HG03571 (cell line): ENCODE measurements around the gene VAMP7.
"Not testable (repeated sequence)": the region's sequence is repeated elsewhere in the genome, so short reads cannot be mapped to it uniquely, and the experiment has no call there.

ENCODE experiments used
- ATAC-seq: cut with Tn5 transposase; IDR thresholded peaks from one replicate; pipeline ENCODE4 v1.9.1; 2021; ENCODE audit not compliant: unreplicated experiment

Gene VAMP7

GRCh38 chrX:155986995-155987394, 105.8 kb downstream of the VAMP7 start:
- ATAC-seq = not testable (repeated sequence)

- no peak for ATAC-seq
These were observed 107.7 kb downstream of the VAMP7 start for GRCh38 chrX:155988859-155989258.
